Left lung (tissue), 10 donors: ENCODE results near the gene UCN. TPM values are rescaled to one million over a fixed set of nuclear protein-coding genes. Genes with fewer than 3 reads are reported as not detected.

Source experiments
- ATAC-seq: fragments of 200-7000 bp; cut with Tn5 transposase; one replicate; pipeline ENCODE4 v1.9.1; 2020; ENCODE audit warnings: moderate library complexity
- DNase-seq, 4 donors: peaks; one replicate each; pipeline ENCODE4 v3.0.0-alpha.2; 2013 to 2020
- H3K27ac ChIP-seq, 2 donors: fragments of 200-600 bp; sonication (generic) in 1 of 2; one replicate each; pipeline versions ENCODE4 v1.5.0 to v1.8.0; 2020 to 2021
- H3K27me3 ChIP-seq, 2 donors: fragments of 200-600 bp; sonication (generic) in 1 of 2; one replicate each; pipeline versions ENCODE4 v1.5.0 to v1.8.0; 2020 to 2021
- H3K36me3 ChIP-seq, 2 donors: fragments of 200-600 bp; sonication (generic) in 1 of 2; one replicate each; pipeline versions ENCODE4 v1.5.0 to v1.8.0; 2020 to 2021
- H3K4me1 ChIP-seq, 2 donors: fragments of 200-600 bp; one replicate each; pipeline ENCODE4 v1.8.0; 2021
- H3K4me3 ChIP-seq, 2 donors: fragments of 200-600 bp; sonication (generic) in 1 of 2; one replicate each; pipeline versions ENCODE4 v1.5.0 to v1.8.0; 2020 to 2021; ENCODE audit warnings: mild to moderate bottlenecking in 1 of 2
- H3K9me3 ChIP-seq, 2 donors: fragments of 200-600 bp; sonication (generic) in 1 of 2; one replicate each; pipeline versions ENCODE4 v1.5.0 to v1.8.0; 2020 to 2021
- CTCF ChIP-seq, 2 donors: fragments of 200-600 bp; sonication (generic) in 1 of 2; IDR thresholded peaks; one replicate each; pipeline versions ENCODE4 v1.5.0 to v1.8.0; 2021; ENCODE audit warnings: antibody characterized with exemption in 2 of 2
- intact Hi-C, 2 donors: fragments of 100-400 bp; cut with DNase I; formaldehyde crosslinking; loops; one replicate each; pipeline versions ENCODE4 v1.11.2 to v1.14.2; 2022
- polyA plus RNA-seq, 6 donors: library from polyadenylated mRNA; unstranded; fragments of 120-200 nt; gene quantifications; one replicate each; pipeline ENCODE4 v1.2.1, GENCODE V29; 2013; ENCODE audit not compliant: insufficient read length in 6 of 6
- total RNA-seq, 2 donors: library from RNA; stranded (reverse); fragmentation: NEBNext Ultra II Directional; extraction: Animal tissue kit (Norgen Biotek cat#: 25700); gene quantifications; one replicate each; pipeline ENCODE4 v1.2.1, GENCODE V29; 2021
- donor health status: DM: no; HTN: yes; CAD: no.
- donor health status: DM: no; HTN: no; CAD: no.

The UCN gene
- total and polyA plus RNA-seq, 8 donors, result 1.3 to 2.6 (median 1.8) TPM

GRCh38 chr2:27263287-27264252, 44.7 kb downstream of the UCN start:
- no peaks in the 10 kb centered on the region for H3K36me3 ChIP-seq
- no peak overlapping the region for H3K27ac ChIP-seq
- peaks cover 51 to 91% of the 10 kb centered on the region in 2 donors for H3K27me3 ChIP-seq
- ATAC-seq (no peak), DNase-seq (no peak)
- intact Hi-C loops, result no loop called here
- TF ChIP-seq CTCF (IDR thresholded peaks at IDR 0.05), result no peak
- peak overlapping the region; percentile 33 to 49 for H3K4me3 ChIP-seq
- peaks cover 17 to 36% of the 10 kb centered on the region in 2 donors for H3K4me1 ChIP-seq
- H3K9me3 ChIP-seq, result no peaks in the 10 kb centered on the region

GRCh38 chr2:27262379-27263286, 45.6 kb downstream of the UCN start, which contains the start of gene SLC30A3:
TSS of gene SLC30A3 (minus strand) at chr2:27263047. CDS start at chr2:27262906, 141 bp downstream.
- Histone ChIP-seq H3K36me3 (no peaks in the 10 kb centered on the region), H3K4me3 (peak within 1 kb of the TSS; percentile 33 to 49), H3K27ac (no peak within 1 kb of the TSS), H3K4me1 (peaks cover 17 to 36% of the 10 kb centered on the region in 2 donors), H3K9me3 (no peaks in the 10 kb centered on the region), H3K27me3 (peaks cover 51 to 97% of the 10 kb centered on the region in 2 donors)
- DNase-seq (peak in 3 of 4 donors; percentile 61 to 89 (median 71)), ATAC-seq (peak; percentile 88)
- TF ChIP-seq CTCF (IDR thresholded peaks at IDR 0.05), result no peak
- intact Hi-C loops, result no loop called here

- no peak for DNase-seq
- no peaks in the 10 kb centered on the region for H3K36me3 ChIP-seq
- ATAC-seq, result no peak
- intact Hi-C loops, result no loop called here
- peaks cover 17 to 36% of the 10 kb centered on the region in 2 donors for H3K4me1 ChIP-seq
- H3K9me3 ChIP-seq, result no peaks in the 10 kb centered on the region
- TF ChIP-seq CTCF (IDR thresholded peaks at IDR 0.05), result no peak
- H3K27ac ChIP-seq, result no peak overlapping the region
- peaks cover 51 to 100% of the 10 kb centered on the region in 2 donors for H3K27me3 ChIP-seq
- H3K4me3 ChIP-seq, result peak overlapping the region in 1 of 2 donors; percentile 49
Observed at GRCh38 chr2:27261926-27262298, 46.3 kb downstream of the UCN start.

GRCh38 chr2:27261241-27261925, 46.9 kb downstream of the UCN start:
- no peaks in the 10 kb centered on the region for H3K36me3 ChIP-seq
- no peak overlapping the region for H3K27ac ChIP-seq
- H3K4me1 ChIP-seq, result peaks cover 17 to 36% of the 10 kb centered on the region in 2 donors
- intact Hi-C loops, result no loop called here
- TF ChIP-seq CTCF (IDR thresholded peaks at IDR 0.05), result no peak
- DNase-seq, result no peak
- H3K9me3 ChIP-seq, result no peaks in the 10 kb centered on the region
- no peak overlapping the region for H3K4me3 ChIP-seq
- no peak for ATAC-seq
- peaks cover 51 to 100% of the 10 kb centered on the region in 2 donors for H3K27me3 ChIP-seq
